HG03558 (cell line): ENCODE data around the gene SNRPD2.

Experiments used
- ATAC-seq: cut with Tn5 transposase; IDR thresholded peaks from one replicate; pipeline ENCODE4 v1.9.1; 2021; ENCODE audit warnings: moderate number of reproducible peaks; ENCODE audit not compliant: unreplicated experiment; ENCODE audit errors: extremely low read depth

SNRPD2 gene

DNA sequence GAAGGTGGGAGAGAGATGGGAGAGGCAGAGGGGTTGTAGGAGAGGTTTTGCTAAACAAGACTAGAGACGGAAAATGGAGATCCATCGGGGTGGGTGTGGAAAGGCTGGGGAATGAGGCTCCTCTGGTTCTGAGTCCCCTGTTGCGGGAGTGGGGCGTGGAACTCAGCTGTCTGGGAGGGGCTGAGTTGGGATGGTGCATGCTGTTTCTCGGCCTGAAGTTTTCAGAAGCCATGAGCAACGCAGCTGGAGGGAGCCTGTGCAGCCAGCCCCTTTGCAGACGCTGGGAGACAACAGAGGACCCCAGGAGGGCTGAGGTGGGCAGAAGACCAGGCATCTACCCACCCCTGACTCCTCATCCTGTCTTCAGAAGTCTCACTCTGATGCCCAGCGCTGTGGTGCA lies 31.1 kb downstream of the SNRPD2 start:
- no peak for ATAC-seq

DNA sequence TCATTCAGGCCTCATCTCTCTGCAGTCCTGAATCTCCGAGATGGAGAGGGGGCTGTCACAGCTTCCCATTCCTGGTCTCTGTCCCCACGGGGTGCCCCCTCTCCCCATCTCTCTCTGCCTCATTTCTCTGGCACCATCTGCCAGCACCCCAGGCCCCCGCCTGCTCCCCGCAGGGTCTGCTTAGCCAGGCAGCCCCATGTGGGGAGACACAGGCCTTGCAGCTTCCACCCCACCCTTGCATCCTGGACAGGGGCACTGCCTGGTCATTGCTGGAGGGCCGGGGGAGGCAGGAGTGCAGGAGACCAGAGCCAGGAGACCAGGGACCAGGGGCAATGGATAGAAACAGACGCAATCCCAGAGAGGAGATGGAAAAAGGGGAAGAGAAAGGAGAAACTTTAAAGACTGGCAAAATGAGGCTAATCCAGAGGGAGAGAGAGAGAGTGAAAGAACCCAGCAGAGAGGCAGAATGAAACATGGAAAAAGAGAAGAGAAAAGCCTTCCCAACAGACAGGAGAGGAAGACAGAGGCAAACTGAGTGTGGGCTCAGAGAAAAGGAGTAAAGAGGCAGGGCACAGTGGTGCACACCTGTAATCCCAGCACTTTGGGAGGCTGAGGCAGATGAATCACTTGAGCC lies 32.5 kb downstream of the SNRPD2 start:
- ATAC-seq: no peak

DNA sequence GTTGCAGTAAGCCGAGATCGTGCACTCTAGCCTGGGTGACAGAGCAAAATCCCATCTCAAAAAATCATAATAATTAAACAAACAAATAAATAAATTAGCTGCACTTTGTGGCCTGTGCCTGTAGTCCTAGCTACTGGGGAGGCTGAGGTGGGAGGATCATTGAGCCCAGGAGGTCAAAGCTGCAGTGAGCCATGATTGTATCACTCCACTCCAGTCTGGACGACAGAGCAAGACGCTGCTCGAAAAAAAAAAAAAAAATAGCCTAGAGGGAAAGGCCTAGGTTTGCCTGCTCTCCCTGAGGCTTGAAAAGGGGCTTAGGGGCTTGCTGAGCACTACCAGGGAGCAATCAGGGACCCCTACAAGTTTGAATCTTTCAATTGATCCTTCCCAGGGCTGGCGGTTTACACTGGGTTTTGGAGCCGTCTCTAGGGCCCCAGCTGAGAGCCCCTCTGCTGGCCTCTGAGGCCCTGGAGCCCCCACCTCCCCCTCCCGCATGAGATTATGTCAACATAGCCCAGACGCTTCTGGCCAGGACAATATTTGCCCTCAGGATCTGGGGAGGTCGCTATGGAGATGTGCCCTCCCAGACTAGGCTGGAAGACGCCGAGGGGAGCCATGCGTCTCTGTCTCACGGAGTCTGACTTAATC lies 34.1 kb downstream of the SNRPD2 start:
- no peak for ATAC-seq

DNA sequence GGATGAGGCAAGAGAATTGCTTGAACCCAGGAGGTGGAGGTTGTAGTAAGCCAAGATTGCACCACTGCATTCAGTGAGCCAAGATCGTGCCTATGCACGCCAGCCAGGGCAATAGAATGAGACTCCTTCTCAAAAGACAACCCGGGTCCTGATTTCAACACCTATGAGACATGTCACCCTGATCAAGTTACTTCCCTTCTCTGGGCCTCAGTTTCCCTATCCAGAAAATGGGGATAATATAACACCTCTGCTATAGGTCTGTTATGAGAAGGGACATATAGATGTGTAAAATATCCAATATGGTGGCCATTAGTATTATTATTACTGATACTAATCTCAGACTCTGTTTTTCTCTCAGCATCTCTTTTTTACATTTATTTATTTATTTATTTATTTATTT lies 36.7 kb downstream of the SNRPD2 start:
- ATAC-seq: no peak

DNA sequence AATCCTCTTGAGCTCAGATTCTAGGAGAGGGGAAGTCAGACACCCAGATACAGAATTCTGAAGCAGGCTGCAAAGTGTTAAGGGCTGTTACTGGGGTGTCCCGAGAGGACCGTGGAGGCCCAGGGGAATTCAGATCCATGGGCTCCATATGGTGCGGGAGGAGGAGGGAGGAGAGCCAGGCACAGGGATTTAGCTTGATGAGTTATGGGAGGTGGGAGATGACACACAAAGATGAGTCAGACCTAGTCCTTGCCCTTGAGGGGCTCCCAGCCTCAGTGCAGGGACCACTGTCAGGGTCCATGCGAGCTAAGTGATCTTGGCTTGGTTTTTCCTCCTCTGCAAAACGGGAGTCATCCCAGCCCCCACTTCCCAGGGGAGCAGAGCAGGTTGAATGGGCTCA lies 38.1 kb downstream of the SNRPD2 start:
- no peak for ATAC-seq

- ATAC-seq: no peak
Observed at GRCh38 chr19:45650722-45651121, 41.0 kb downstream of the SNRPD2 start.

- no peak for ATAC-seq
Observed at GRCh38 chr19:45646345-45646698, 45.4 kb downstream of the SNRPD2 start.

DNA sequence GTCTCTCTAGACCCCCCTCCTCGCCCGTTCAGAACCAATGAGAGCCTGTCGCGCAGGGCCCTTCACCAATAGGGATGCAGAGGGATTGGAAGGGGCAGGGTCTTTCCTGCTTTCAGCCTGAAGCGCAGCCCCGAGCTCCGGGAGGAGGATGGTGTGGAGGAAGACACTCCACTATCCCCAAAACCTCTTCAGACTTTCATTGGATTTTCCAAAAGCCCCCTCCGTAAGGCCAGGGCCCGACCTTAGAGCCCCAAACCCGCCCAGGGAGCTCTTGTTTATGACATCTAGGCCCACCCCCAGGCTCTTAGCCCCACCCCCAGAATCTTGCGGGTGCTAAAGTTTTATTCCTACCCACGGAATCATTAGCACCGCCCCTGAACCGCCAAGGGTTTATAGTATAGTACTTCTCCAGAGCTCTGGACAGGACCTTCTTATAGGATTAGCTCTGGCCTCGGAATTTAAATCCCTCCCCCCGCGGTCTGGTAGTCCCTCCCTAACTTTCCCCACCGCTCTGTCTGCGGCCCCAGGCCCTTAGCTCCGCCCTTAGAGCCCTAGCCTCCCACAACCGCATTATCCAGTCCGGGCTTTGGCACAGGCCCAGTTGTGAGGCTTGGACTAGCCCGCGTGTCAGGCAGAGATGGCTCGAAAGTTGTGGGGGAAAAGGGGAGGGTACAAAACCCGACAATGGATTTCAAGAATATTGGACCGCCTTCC lies 46.0 kb downstream of the SNRPD2 start:
- ATAC-seq: no peak

DNA sequence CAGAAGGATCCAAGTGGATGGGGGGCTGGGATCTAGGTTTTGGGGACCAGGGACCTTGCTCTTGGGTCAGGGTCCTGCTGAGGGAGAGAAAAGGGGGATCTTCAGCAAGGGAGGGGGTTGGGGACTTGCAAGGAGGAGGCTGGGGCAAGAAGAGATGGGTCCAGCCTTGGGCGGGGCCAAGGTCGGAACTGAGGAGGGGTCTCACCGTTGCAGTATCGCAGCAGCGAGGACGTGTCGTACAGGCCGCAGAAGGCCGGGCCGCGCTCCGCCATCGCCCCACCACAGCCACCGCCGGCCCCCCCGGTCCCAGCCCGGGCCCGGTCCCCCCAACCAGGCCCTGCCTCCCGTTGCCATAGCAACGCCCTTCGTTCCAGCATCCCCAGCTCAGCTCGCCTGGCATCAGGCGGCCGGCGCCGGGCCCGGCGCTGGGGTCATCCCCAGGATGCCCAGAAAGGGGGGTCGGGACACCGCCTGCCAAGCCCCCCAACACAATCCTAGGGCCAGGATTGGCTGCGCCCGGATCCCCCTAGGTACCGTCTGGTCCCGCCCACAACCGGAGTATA lies 46.6 kb downstream of the SNRPD2 start:
- no peak for ATAC-seq

DNA sequence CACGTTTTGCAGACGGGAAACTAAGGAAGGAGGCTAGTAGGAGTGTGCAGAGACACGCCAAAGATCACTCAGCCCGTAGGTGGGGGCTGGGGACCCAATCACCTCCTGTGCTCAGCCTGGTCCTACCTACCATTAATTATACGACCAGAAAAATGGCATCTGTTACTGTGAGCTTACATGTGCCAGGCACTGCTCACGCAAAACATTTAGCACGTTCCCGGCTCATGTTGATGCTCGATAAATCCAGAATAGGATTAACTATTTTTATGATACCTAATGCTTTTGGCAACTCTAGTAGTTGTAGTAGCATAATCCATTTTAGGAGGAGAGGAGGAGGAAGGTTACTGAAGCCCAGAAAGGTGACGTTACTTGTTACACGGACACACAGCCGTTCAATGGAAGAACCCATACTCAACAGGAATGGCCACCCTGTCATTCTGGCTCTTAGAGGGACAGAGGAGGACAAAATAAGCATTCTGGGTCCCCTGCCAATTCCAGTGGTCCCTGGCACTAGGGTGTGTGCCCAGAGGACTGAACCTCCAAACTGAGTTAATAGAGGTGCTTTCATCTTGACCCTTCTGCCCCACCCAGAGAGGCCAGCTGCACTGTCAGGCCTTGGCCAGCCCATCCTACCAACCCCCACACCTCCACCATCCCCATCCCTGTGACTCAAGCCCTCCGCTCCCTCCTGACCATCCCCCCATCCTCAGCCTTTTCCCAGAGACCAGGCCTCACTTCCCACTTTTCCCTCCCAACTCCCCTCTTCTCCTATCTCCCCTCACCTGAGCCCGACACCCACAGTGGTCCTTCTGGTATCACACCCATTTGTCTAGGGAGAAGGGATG lies 47.6 kb downstream of the SNRPD2 start:
- no peak for ATAC-seq

- ATAC-seq: no peak
Observed at GRCh38 chr19:45643024-45643926, 48.5 kb downstream of the SNRPD2 start.

DNA sequence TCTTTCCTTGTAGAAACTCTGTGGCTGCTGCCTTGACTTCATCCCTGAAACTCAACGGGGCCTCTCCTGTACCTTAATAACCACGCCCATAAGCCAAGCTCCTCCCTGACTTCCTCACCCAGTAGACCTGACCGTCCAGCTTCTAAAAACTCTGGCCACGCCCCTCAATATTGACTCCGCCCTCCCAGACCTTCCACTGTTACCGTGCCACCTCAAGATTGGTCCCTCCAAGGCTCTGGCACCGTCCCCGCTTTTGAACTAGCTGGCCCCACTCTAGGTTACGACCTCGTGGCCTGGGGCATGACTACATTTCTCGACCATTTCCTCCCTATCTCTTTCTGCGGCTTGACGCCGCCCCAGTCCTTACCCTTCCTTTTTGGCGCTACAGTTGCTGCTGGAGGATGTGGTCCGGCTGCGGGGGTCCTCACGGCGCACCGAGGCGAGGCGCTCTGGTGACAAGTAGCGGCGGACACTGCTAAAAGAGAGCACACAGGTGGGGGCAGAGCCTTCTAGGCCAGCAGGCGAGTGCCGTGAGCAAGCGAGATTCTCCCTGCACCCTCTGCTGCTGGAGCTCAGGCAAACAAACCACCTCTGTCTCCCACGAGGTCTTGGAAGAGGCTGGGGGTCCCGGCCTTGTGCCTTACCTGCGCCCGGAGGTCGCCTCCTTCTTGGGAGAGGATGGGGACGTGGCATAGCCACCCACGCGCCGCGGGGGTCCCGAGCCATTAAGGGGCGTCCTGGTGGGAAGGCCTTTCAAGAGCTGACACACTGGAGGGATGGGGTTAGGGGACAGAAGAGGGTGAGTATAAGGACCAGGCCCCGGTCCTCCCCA lies 50.3 kb downstream of the SNRPD2 start:
- no peak for ATAC-seq

- no peak for ATAC-seq
Observed at GRCh38 chr19:45640849-45641273, 50.9 kb downstream of the SNRPD2 start.

- ATAC-seq: no peak
Observed at GRCh38 chr19:45638930-45639729, 52.6 kb downstream of the SNRPD2 start, which contains the start of gene EML2. Gene EML2 (minus strand): TSS chr19:45639397. CDS start chr19:45639376, 21 bp downstream.

- ATAC-seq: no peak
Observed at GRCh38 chr19:45637890-45638667, 53.7 kb downstream of the SNRPD2 start.
